H1 (cell line): ENCODE measurements around the gene MSANTD2. TPM values are rescaled to one million over a fixed set of nuclear protein-coding genes. Genes with fewer than 3 reads are reported as not detected.
A peak's percentile ranks its signal among the peaks of the same experiment; 100 is the strongest.

Source experiments
- BACH1 ChIP-seq: IDR thresholded peaks from 2 replicates; pipeline ENCODE4 v1.6.1; 2012; ENCODE audit warnings: low read length, improper control_type of control experiment
- BRCA1 ChIP-seq: IDR thresholded peaks from 2 replicates; pipeline ENCODE4 v1.6.1; 2012; ENCODE audit warnings: low read depth, low read length, improper control_type of control experiment
- CBX5 ChIP-seq: fragments of 300-800, 300-1000 bp; sonication (generic); IDR thresholded peaks from 2 replicates; pipeline ENCODE4 v1.7.1; 2016; ENCODE audit warnings: antibody characterized with exemption, low read length, low read depth
- CEBPB ChIP-seq: IDR thresholded peaks from 2 replicates; pipeline ENCODE4 v1.6.1; 2012; ENCODE audit warnings: low read depth, low read length
- CHD2 ChIP-seq: IDR thresholded peaks from 2 replicates; pipeline ENCODE4 v1.6.1; 2012; ENCODE audit warnings: low read length, improper control_type of control experiment
- E2F6 ChIP-seq: IDR thresholded peaks from 2 replicates; pipeline ENCODE4 v1.6.1; 2012; ENCODE audit warnings: inconsistent platforms
- EGR1 ChIP-seq: IDR thresholded peaks from 2 replicates; pipeline ENCODE4 v1.6.1; 2011; ENCODE audit warnings: low read depth, low read length, borderline replicate concordance
- GTF2F1 ChIP-seq: IDR thresholded peaks from 2 replicates; pipeline ENCODE4 v1.6.1; 2012; ENCODE audit warnings: low read depth, low read length, improper control_type of control experiment, borderline replicate concordance
- HDAC2 ChIP-seq, 2 experiments: fragments of 300-600 bp in 1 of 2; sonication (generic) in 1 of 2; IDR thresholded peaks; 2 replicates each; pipeline ENCODE4 v1.6.1; 2011 to 2012; ENCODE audit warnings: low read depth in 2 of 2, low read length in 2 of 2, mild to moderate bottlenecking in 2 of 2, moderate library complexity in 2 of 2, borderline replicate concordance in 1 of 2, inconsistent platforms in 1 of 2
- KDM5A ChIP-seq: fragments of 200-600 bp; IDR thresholded peaks from 2 replicates; pipeline ENCODE4 v1.7.1; 2012; ENCODE audit warnings: mild to moderate bottlenecking, low read length, inconsistent platforms, mixed read lengths
- MAX ChIP-seq: IDR thresholded peaks from 2 replicates; pipeline ENCODE4 v1.6.1; 2012; ENCODE audit warnings: inconsistent platforms
- PHF8 ChIP-seq: fragments of 200-600 bp; sonication (generic); conservative IDR thresholded peaks from 2 replicates; pipeline ENCODE4 v1.7.1; 2012; ENCODE audit warnings: low read depth, mild to moderate bottlenecking, inconsistent platforms, low read length, moderate library complexity
- POLR2A ChIP-seq, 2 experiments: IDR thresholded peaks; 1 replicate in 1 of 2; 2 replicates in 1 of 2; pipeline ENCODE4 v1.6.1; 2011; ENCODE audit warnings: low read depth in 2 of 2, low read length in 2 of 2, mild to moderate bottlenecking in 2 of 2; ENCODE audit errors: control extremely low read depth in 1 of 2
- SP1 ChIP-seq: IDR thresholded peaks from 2 replicates; pipeline ENCODE4 v1.6.1; 2011; ENCODE audit warnings: low read depth, low read length
- SRF ChIP-seq: IDR thresholded peaks from 2 replicates; pipeline ENCODE4 v1.6.1; 2011; ENCODE audit warnings: mild to moderate bottlenecking, low read depth, low read length, moderate library complexity
- TAF7 ChIP-seq: optimal IDR thresholded peaks from 2 replicates; pipeline ENCODE3; 2011; ENCODE audit warnings: low read depth, mild to moderate bottlenecking, inconsistent platforms, low read length, moderate library complexity, borderline replicate concordance
- TCF12 ChIP-seq: IDR thresholded peaks from 2 replicates; pipeline ENCODE4 v1.6.1; 2011; ENCODE audit warnings: low read depth, mild to moderate bottlenecking, low read length
- USF2 ChIP-seq: IDR thresholded peaks from 2 replicates; pipeline ENCODE4 v1.6.1; 2011; ENCODE audit warnings: low read length, improper control_type of control experiment
- YY1 ChIP-seq: IDR thresholded peaks from 2 replicates; pipeline ENCODE4 v1.6.1; 2011; ENCODE audit warnings: low read depth, mild to moderate bottlenecking, low read length
- ZNF274 ChIP-seq: IDR thresholded peaks from 2 replicates; pipeline ENCODE4 v1.7.0; 2012; ENCODE audit warnings: low read length, borderline replicate concordance; ENCODE audit errors: extremely low read depth
- polyA plus RNA-seq, 7 experiments: library from polyadenylated mRNA; depleted of rRNA in 3 of 7; stranded (reverse) in 5 of 7; unstranded in 2 of 7; fragments of >200 nt in 5 of 7; fragments of 200-250 nt in 2 of 7; gene quantifications; 1 replicate in 5 of 7; 2 replicates in 1 of 7; 4 replicates in 1 of 7; pipeline versions ENCODE4 v1.2.1 to v1.2.3, GENCODE V29; 2011 to 2013; ENCODE audit warnings: missing spikeins in 2 of 7, mixed read lengths in 2 of 7
- total RNA-seq: library from RNA; stranded (reverse); fragmentation: NEBNext Ultra II Directional; extraction: Animal tissue kit (Norgen Biotek cat#: 25700); gene quantifications from 2 replicates; pipeline ENCODE4 v1.2.1, GENCODE V29; 2021

MSANTD2 gene
- total and polyA plus RNA-seq, 2 of the 8 experiments (the other 6 are each of a cell fraction or from before 2014, with no cell fraction given): 8.2 to 15.9 TPM

GRCh38 chr11:124739479-124740276, 60.5 kb downstream of the MSANTD2 start, which contains the start of gene NRGN (continued):
- TF ChIP-seq USF2: no peak
- TF ChIP-seq BACH1: no peak
- TF ChIP-seq SRF: no peak
- TF ChIP-seq TAF7: no peak
- 0 out of 2 replicates have a peak, but pooled peaks have one; percentile 34 for TF ChIP-seq YY1
- TF ChIP-seq TCF12: no peak
- TF ChIP-seq GTF2F1: no peak
- TF ChIP-seq POLR2A (IDR thresholded peaks at IDR 0.05; ENCODE audit: control extremely low read depth in 1 of 2, low read depth in 2 of 2, low read length in 2 of 2): no peak
- TF ChIP-seq KDM5A: no peak
- no peak for TF ChIP-seq HDAC2 (IDR thresholded peaks at IDR 0.05; ENCODE audit: borderline replicate concordance in 1 of 2, low read depth in 2 of 2, low read length in 2 of 2)
- TF ChIP-seq CHD2: no peak
- TF ChIP-seq PHF8: no peak
- no peak for TF ChIP-seq EGR1
- no peak for TF ChIP-seq CBX5
- no peak for TF ChIP-seq E2F6
- no peak for TF ChIP-seq BRCA1
- TF ChIP-seq SP1: 0 out of 2 replicates have a peak, but pooled peaks have one; percentile 37
- peak; percentile 38; the same call in 1 of the 2 replicates for TF ChIP-seq MAX
- no peak for TF ChIP-seq ZNF274
- no peak for TF ChIP-seq CEBPB
